GM19372 (cell line): ENCODE measurements around the gene USP25.

Experiments
- ATAC-seq: cut with Tn5 transposase; IDR thresholded peaks from one replicate; pipeline ENCODE4 v1.9.1; 2021; ENCODE audit warnings: mild to moderate bottlenecking, low read depth, moderate library complexity; ENCODE audit not compliant: unreplicated experiment

The USP25 gene

GRCh38 chr21:15755125-15755524 is 25.3 kb downstream of the USP25 start:
- no peak for ATAC-seq

GRCh38 chr21:15759469-15759868 is 29.7 kb downstream of the USP25 start:
- no peak for ATAC-seq

GRCh38 chr21:15761507-15762100 is 31.8 kb downstream of the USP25 start:
- ATAC-seq, result no peak

GRCh38 chr21:15763359-15763758 is 33.6 kb downstream of the USP25 start:
- no peak for ATAC-seq

- no peak for ATAC-seq
These were observed 35.1 kb downstream of the USP25 start for GRCh38 chr21:15764878-15765277.

GRCh38 chr21:15766952-15767603 is 37.3 kb downstream of the USP25 start:
- ATAC-seq, result no peak

GRCh38 chr21:15768045-15768601 is 38.3 kb downstream of the USP25 start:
- ATAC-seq, result no peak

- ATAC-seq, result no peak
These were observed 39.1 kb downstream of the USP25 start for GRCh38 chr21:15768853-15769252.

GRCh38 chr21:15771311-15771710 is 41.5 kb downstream of the USP25 start:
- no peak for ATAC-seq

- ATAC-seq, result no peak
These were observed 42.9 kb downstream of the USP25 start for GRCh38 chr21:15772654-15773053.

GRCh38 chr21:15774590-15774989 is 44.8 kb downstream of the USP25 start:
- no peak for ATAC-seq

GRCh38 chr21:15775291-15775690 is 45.5 kb downstream of the USP25 start:
- ATAC-seq, result no peak

GRCh38 chr21:15775981-15776380 is 46.2 kb downstream of the USP25 start:
- ATAC-seq, result no peak

- no peak for ATAC-seq
These were observed 47.0 kb downstream of the USP25 start for GRCh38 chr21:15776818-15777217.

- ATAC-seq, result no peak
These were observed 52.2 kb downstream of the USP25 start for GRCh38 chr21:15781986-15782385.

GRCh38 chr21:15788847-15789523 is 59.2 kb downstream of the USP25 start:
- no peak for ATAC-seq

- ATAC-seq, result no peak
These were observed 63.3 kb downstream of the USP25 start for GRCh38 chr21:15793109-15793508.

- ATAC-seq, result no peak
These were observed 63.9 kb downstream of the USP25 start for GRCh38 chr21:15793550-15794235.

- no peak for ATAC-seq
These were observed 64.6 kb downstream of the USP25 start for GRCh38 chr21:15794277-15794912.

GRCh38 chr21:15795533-15795932 is 65.8 kb downstream of the USP25 start:
- no peak for ATAC-seq
